Heart right ventricle (tissue), 16 donors: ENCODE data around the gene FAM20C. TPM values are rescaled to one million over a fixed set of nuclear protein-coding genes. Genes with fewer than 3 reads are reported as not detected.

ENCODE experiments used
- ATAC-seq, 8 donors: fragments of 200-7000 bp; cut with Tn5 transposase; one replicate each; pipeline ENCODE4 v1.9.1; 2020; ENCODE audit warnings: mild to moderate bottlenecking in 8 of 8, moderate library complexity in 8 of 8, moderate number of reproducible peaks in 1 of 8
- DNase-seq, 2 donors: peaks; one replicate each; pipeline ENCODE4 v3.0.0-alpha.2; 2020
- H3K27ac ChIP-seq, 10 donors: fragments of 200-600 bp; sonication (generic) in 2 of 10; one replicate each; pipeline versions ENCODE4 v1.5.0 to v1.8.0; 2020 to 2022; ENCODE audit warnings: mild to moderate bottlenecking in 3 of 10
- H3K27me3 ChIP-seq, 7 donors: fragments of 200-600 bp; one replicate each; pipeline ENCODE4 v1.8.0; 2021 to 2022; ENCODE audit warnings: mild to moderate bottlenecking in 2 of 7
- H3K36me3 ChIP-seq, 9 donors: fragments of 200-600 bp; sonication (generic) in 1 of 9; one replicate each; pipeline versions ENCODE4 v1.5.0 to v1.8.0; 2020 to 2022; ENCODE audit warnings: mild to moderate bottlenecking in 2 of 9
- H3K4me1 ChIP-seq, 9 donors: fragments of 200-600 bp; sonication (generic) in 1 of 9; one replicate each; pipeline versions ENCODE4 v1.5.0 to v1.8.0; 2020 to 2022; ENCODE audit warnings: mild to moderate bottlenecking in 4 of 9
- H3K4me3 ChIP-seq, 10 donors: fragments of 200-600 bp; sonication (generic) in 2 of 10; one replicate each; pipeline versions ENCODE4 v1.5.0 to v1.8.0; 2020 to 2022; ENCODE audit warnings: mild to moderate bottlenecking in 7 of 10, moderate library complexity in 2 of 10
- H3K9me3 ChIP-seq, 11 donors: fragments of 200-600 bp in 10 of 11; sonication (generic) in 2 of 11; one replicate each; pipeline versions ENCODE4 v1.5.0 to v1.8.0; 2013 to 2022; ENCODE audit warnings: mild to moderate bottlenecking in 2 of 11, control low read depth in 1 of 11, moderate library complexity in 1 of 11
- CTCF ChIP-seq, 9 donors: fragments of 200-600 bp; sonication (generic) in 2 of 9; IDR thresholded peaks; one replicate each; pipeline versions ENCODE4 v1.5.0 to v1.8.0; 2021 to 2022; ENCODE audit warnings: antibody characterized with exemption in 9 of 9, mild to moderate bottlenecking in 5 of 9, moderate library complexity in 1 of 9
- WGBS, 2 donors: extraction: QIAGEN DNeasy Blood & Tissue Kit; methylation state at CpG; one replicate each; pipeline ENCODE4 v1.1.7; 2013; ENCODE audit warnings: inconsistent platforms in 1 of 2; 5-methylcytosine and 5-hydroxymethylcytosine counted together
- intact Hi-C, 10 donors: fragments of 100-400 bp; cut with DNase I; formaldehyde crosslinking; loops; one replicate each; pipeline versions ENCODE4 v1.11.1 to v1.14.2; 2022
- polyA plus RNA-seq, 2 donors: library from polyadenylated mRNA; stranded (reverse); fragments of 200-250 nt; gene quantifications; one replicate each; pipeline ENCODE4 v1.2.3, GENCODE V29; 2013
- total RNA-seq, 10 donors: library from RNA; stranded (reverse); fragmentation: NEBNext Ultra II Directional in 3 of 10; extraction: Animal tissue kit (Norgen Biotek cat#: 25700) in 3 of 10; gene quantifications; one replicate each; pipeline versions ENCODE4 v1.2.1 to v1.2.4, GENCODE V29; 2021 to 2023
- donor health status: Arrhythmogenic right ventricular cardiomyopathy.
- donor health status: ischemic (EF 13 %, LVEDD 7.1; RV severe dilation, severe dysfunction).
- donor health status: healthy with polysubstance abuse.
- donor health status: DM: no; HTN: yes; CAD: no.
- donor health status: DM: no; HTN: no; CAD: no.
- donor health status: ischemic (EF 25% LVEDD 6.9; RV normal size, moderate dysfunction).
- donor health status: ischemic (EF 25% LVEDD 5.7; RV mildly dilated, moderate dysfunction).
- donor health status: healthy.
- donor health status: DM: yes; HTN: yes; CAD: no.
- donor health status: Ischemic cardiomyopathy.
- donor health status: ischemic (EF 35%, LVEDD 5.7; RV mildly dilated, moderate dysfunction).
- donor health status: nonischemic (EF 11% LVEDD 7.7; RV severe dilation, severe dysfunction).
- donor health status: DM: yes; HTN: yes; CAD: no.
- donor health status: PGD.
- donor health status: ischemic (EF 29% LVEDD 5.4; RV normal size, mild dysfunction).
- donor health status: nonischemic (EF 23%, LVEDD 6.1; RV moderate dilation, normal function).

Gene FAM20C
- total and polyA plus RNA-seq, 12 donors = 12.4 to 59.8 (median 19.2) TPM

DNA sequence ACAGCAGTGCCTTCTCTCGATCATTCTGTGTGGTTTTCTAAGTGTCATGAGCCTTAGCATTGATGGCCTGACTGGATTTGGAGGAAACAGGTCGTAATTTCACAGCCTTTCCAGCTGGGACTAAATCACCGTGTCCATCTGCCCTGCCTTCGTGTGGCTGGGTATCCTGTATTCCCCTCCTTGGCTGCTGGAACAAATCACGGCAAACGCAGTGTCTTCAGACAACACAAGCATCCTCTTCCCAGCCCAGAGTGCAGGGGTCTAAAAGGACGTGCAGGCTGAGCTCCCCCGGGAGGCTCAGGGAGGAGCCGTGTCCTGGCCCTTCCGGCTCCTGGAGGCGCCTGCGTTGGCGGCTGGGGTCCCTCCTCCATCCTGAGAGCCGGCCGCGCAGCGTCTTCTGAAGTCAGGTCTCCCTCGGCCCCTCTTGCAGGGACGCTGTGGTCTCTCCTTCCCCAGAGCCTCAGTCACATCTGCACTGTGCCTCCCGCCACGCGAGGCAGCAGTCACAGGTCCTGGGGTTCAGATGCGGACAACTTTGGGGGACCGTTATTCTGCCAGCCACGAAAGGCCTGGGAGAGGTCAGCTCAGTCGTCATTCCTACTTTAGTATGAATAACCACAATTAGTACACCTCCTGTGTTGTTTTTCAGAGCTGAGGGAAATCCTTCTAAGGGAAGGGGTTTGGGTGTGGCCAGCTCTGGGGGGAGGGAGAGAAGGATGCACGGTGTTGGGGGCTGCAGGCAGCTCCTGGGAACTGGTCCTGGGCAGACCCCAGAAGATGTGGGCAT is 41.1 kb downstream of the FAM20C start:
- Histone ChIP-seq H3K27me3 (no peaks in the 10 kb centered on the region), H3K36me3 (peaks cover 0 to 14% (median 0%) of the 10 kb centered on the region in 9 donors), H3K9me3 (no peaks in the 10 kb centered on the region), H3K4me3 (peak overlapping the region in 7 of 10 donors; percentile 2 to 27 (median 14)), H3K4me1 (peaks cover 37 to 77% (median 59%) of the 10 kb centered on the region in 9 donors), H3K27ac (peak overlapping the region; percentile 64 to 90 (median 83))
- WGBS, 2 donors = 47 to 68% methylated on average over 27 of the region's 27 CpGs
- ATAC-seq (peak; percentile 5 to 73 (median 37)), DNase-seq (peak; percentile 65 to 68)
- intact Hi-C loops = loop anchor here in 1 of 10 donors (5.0 kb wide), 1 partner anchor 41 kb away; the partner anchor contains the start of gene FAM20C
- no peak for TF ChIP-seq CTCF (IDR thresholded peaks at IDR 0.05)

DNA sequence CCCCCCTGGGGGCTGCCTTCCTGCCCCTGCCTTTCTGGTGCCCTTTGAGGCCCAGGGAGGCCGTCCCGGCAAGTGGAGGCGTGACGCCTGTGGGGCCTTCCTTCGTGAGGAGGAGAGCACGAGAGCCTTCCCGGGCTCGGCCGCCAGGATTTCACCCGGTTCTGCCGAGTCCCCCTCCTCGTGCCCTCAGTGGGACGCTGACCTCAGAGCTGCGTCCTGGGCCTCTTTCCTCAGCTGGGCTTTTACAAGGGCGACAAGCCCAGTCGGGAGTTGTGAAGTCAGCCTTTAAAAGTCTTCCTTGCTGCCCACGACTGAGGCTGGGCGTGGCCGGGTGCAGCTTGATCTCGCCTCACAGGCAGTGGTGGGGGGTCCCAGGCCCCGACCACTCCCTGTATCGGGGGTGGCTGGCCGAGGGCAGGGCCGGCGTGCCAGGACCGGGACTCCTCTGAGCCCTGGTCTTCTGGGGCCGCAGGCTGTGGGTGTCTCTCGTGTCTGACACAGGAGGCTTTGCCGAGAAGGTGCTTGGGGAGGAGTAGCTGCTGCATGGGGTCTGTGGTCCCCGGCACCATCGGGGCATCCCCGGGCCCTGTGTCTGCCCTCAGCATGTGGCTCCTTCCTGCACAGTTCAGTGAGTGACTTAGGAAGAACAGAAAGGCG is 41.8 kb downstream of the FAM20C start:
- DNase-seq (peak; percentile 56 to 61), ATAC-seq (peak; percentile 10 to 55 (median 27))
- peak overlapping the region in 6 of 10 donors; percentile 2 to 41 (median 22) for H3K4me3 ChIP-seq
- peaks cover 0 to 10% (median 0%) of the 10 kb centered on the region in 9 donors for H3K36me3 ChIP-seq
- H3K27ac ChIP-seq = peak overlapping the region; percentile 64 to 90 (median 83)
- intact Hi-C loops = loop anchor here in 1 of 10 donors (5.0 kb wide), 1 partner anchor 42 kb away; the partner anchor contains the start of gene FAM20C
- peaks cover 37 to 70% (median 53%) of the 10 kb centered on the region in 9 donors for H3K4me1 ChIP-seq
- no peaks in the 10 kb centered on the region for H3K9me3 ChIP-seq
- no peaks in the 10 kb centered on the region for H3K27me3 ChIP-seq
- WGBS, 2 donors = 52 to 63% methylated on average over 30 to 33 of the region's 33 CpGs
- TF ChIP-seq CTCF (IDR thresholded peaks at IDR 0.05) = no peak

GRCh38 chr7:234708-235553 is 42.6 kb downstream of the FAM20C start:
- peaks cover 37 to 62% (median 49%) of the 10 kb centered on the region in 9 donors for H3K4me1 ChIP-seq

More at GRCh38 chr7:234708-235553, 42.6 kb downstream of the FAM20C start:
- intact Hi-C loops = loop anchor here in 1 of 10 donors (5.0 kb wide), 1 partner anchor 43 kb away; the partner anchor contains the start of gene FAM20C
- no peak for TF ChIP-seq CTCF (IDR thresholded peaks at IDR 0.05)
- WGBS, 2 donors = 56 to 77% methylated on average over 28 of the region's 28 CpGs
- Histone ChIP-seq H3K9me3 (no peaks in the 10 kb centered on the region), H3K27me3 (no peaks in the 10 kb centered on the region), H3K36me3 (peaks cover 0 to 10% (median 0%) of the 10 kb centered on the region in 9 donors), H3K27ac (peak overlapping the region; percentile 64 to 90 (median 83)), H3K4me3 (peak overlapping the region in 4 of 10 donors; percentile 14 to 41 (median 28))
- DNase-seq (peak; percentile 47 to 59), ATAC-seq (peak; percentile 74 to 85 (median 80))
